Kidney glomerular epithelial cell (primary cell): Measurements from ENCODE around the gene FKBP1A.

Experiments
- DNase-seq: peaks from one replicate; lab custom pipeline; 2025; lab: John Stamatoyannopoulos, UW

Gene FKBP1A

GRCh38 chr20:1332749-1333300, 60.0 kb downstream of the FKBP1A start:
- DNase-seq: no peak

GRCh38 chr20:1331801-1332453, 60.9 kb downstream of the FKBP1A start:
- no peak for DNase-seq

GRCh38 chr20:1331101-1331500, 61.8 kb downstream of the FKBP1A start:
- no peak for DNase-seq

- no peak for DNase-seq
These were observed 62.6 kb downstream of the FKBP1A start for GRCh38 chr20:1330075-1330830.

- DNase-seq: no peak
These were observed 64.0 kb downstream of the FKBP1A start, which contains the start of gene SDCBP2 for GRCh38 chr20:1328680-1329330. Gene SDCBP2 (minus strand): TSS chr20:1329139. CDS start chr20:1320416, 8,723 bp downstream.

GRCh38 chr20:1327827-1328679, 64.8 kb downstream of the FKBP1A start:
- no peak for DNase-seq

GRCh38 chr20:1327241-1327653, 65.6 kb downstream of the FKBP1A start:
- peak; percentile 80 for DNase-seq

- no peak for DNase-seq
These were observed 66.6 kb downstream of the FKBP1A start for GRCh38 chr20:1326031-1326930.

GRCh38 chr20:1325173-1326030, 67.5 kb downstream of the FKBP1A start:
- DNase-seq: peak; percentile 94

GRCh38 chr20:1324598-1325172, 68.2 kb downstream of the FKBP1A start:
- no peak for DNase-seq

GRCh38 chr20:1323830-1324597, 68.8 kb downstream of the FKBP1A start:
- no peak for DNase-seq

GRCh38 chr20:1323256-1323655, 69.6 kb downstream of the FKBP1A start:
- no peak for DNase-seq

- no peak for DNase-seq
These were observed 70.2 kb downstream of the FKBP1A start for GRCh38 chr20:1322511-1323245.

GRCh38 chr20:1321654-1321939, 71.3 kb downstream of the FKBP1A start:
- DNase-seq: no peak

- no peak for DNase-seq
These were observed 71.8 kb downstream of the FKBP1A start for GRCh38 chr20:1320902-1321653.

- DNase-seq: no peak
These were observed 72.8 kb downstream of the FKBP1A start for GRCh38 chr20:1320016-1320415.

GRCh38 chr20:1319462-1319861, 73.4 kb downstream of the FKBP1A start:
- DNase-seq: no peak
